GM21786 (cell line): ENCODE measurements around the gene TMEM132A.

Experiments
- ATAC-seq: cut with Tn5 transposase; IDR thresholded peaks from one replicate; pipeline ENCODE4 v1.9.1; 2021; ENCODE audit not compliant: unreplicated experiment

The TMEM132A gene

GRCh38 chr11:60984149-60984548 is 59.9 kb downstream of the TMEM132A start:
- no peak for ATAC-seq

- no peak for ATAC-seq
Observed at GRCh38 chr11:60984636-60985035, 60.4 kb downstream of the TMEM132A start.

- ATAC-seq: no peak
Observed at GRCh38 chr11:60985501-60985900, 61.2 kb downstream of the TMEM132A start.

GRCh38 chr11:60985991-60986915 is 62.0 kb downstream of the TMEM132A start:
- no peak for ATAC-seq
